KMS-11 (cell line): ENCODE data around the gene PDPN.

Source experiments
- H2AFZ ChIP-seq: fragments of 200-600 bp; sonication (generic); 2 replicates; pipeline ENCODE4 v1.6.1; 2016; ENCODE audit warnings: antibody characterized with exemption, mixed run types, low read depth
- H3K27ac ChIP-seq: fragments of 200-600 bp; sonication (generic); 2 replicates; pipeline ENCODE4 v1.6.1; 2016; ENCODE audit warnings: mild to moderate bottlenecking, mixed run types
- H3K27me3 ChIP-seq: fragments of 200-600 bp; sonication (generic); 2 replicates; pipeline ENCODE4 v1.6.1; 2017; ENCODE audit warnings: mild to moderate bottlenecking, low read depth, mixed run types, moderate library complexity; ENCODE audit not compliant: insufficient read depth
- H3K36me3 ChIP-seq: fragments of 200-600 bp; sonication (generic); 2 replicates; pipeline ENCODE4 v1.6.1; 2017; ENCODE audit warnings: mild to moderate bottlenecking, mixed run types; ENCODE audit not compliant: insufficient read depth
- H3K4me1 ChIP-seq: fragments of 200-600 bp; sonication (generic); 2 replicates; pipeline ENCODE4 v1.6.1; 2016; ENCODE audit warnings: mild to moderate bottlenecking, low read depth, mixed run types; ENCODE audit not compliant: poor library complexity, severe bottlenecking
- H3K4me2 ChIP-seq: fragments of 200-600 bp; sonication (generic); 2 replicates; pipeline ENCODE4 v1.7.0; 2016; ENCODE audit warnings: mild to moderate bottlenecking, mixed run types
- H3K4me3 ChIP-seq: fragments of 200-600 bp; sonication (generic); IDR thresholded peaks from 2 replicates; pipeline ENCODE4 v1.6.1; 2017; ENCODE audit warnings: low read depth, low read length, mixed read lengths; ENCODE audit not compliant: insufficient read depth
- H3K79me2 ChIP-seq: fragments of 200-600 bp; sonication (generic); 2 replicates; pipeline ENCODE4 v1.6.1; 2016; ENCODE audit warnings: low read depth, mixed run types; ENCODE audit not compliant: insufficient read depth
- H3K9ac ChIP-seq: fragments of 200-600 bp; sonication (generic); 2 replicates; pipeline ENCODE4 v1.6.1; 2016; ENCODE audit warnings: mild to moderate bottlenecking, mixed run types
- H4K20me1 ChIP-seq: fragments of 200-600 bp; sonication (generic); 2 replicates; pipeline ENCODE4 v1.6.1; 2016; ENCODE audit warnings: mild to moderate bottlenecking, mixed run types; ENCODE audit not compliant: insufficient read depth
- CTCF ChIP-seq: fragments of 200-600 bp; sonication (generic); conservative IDR thresholded peaks from 2 replicates; pipeline ENCODE4 v1.6.1; 2017; ENCODE audit warnings: low read depth, mild to moderate bottlenecking, antibody characterized with exemption, low read length, moderate library complexity, mixed read lengths

Gene PDPN

GRCh38 chr1:13544221-13544556 lies 39.4 kb upstream of the PDPN start:
- Histone ChIP-seq H3K4me3 (no peak overlapping the region), H3K79me2 (no peaks in the 10 kb centered on the region), H3K27me3 (0 out of 2 replicates have a peak, but pooled peaks cover 7% of the 10 kb centered on the region), H4K20me1 (no peaks in the 10 kb centered on the region), H3K4me2 (no peak overlapping the region), H3K9ac (no peak overlapping the region), H3K36me3 (no peaks in the 10 kb centered on the region), H3K4me1 (no peaks in the 10 kb centered on the region), H3K27ac (no peak overlapping the region), H2AFZ (no peak overlapping the region)
- no peak for TF ChIP-seq CTCF

- Histone ChIP-seq H3K36me3 (no peaks in the 10 kb centered on the region), H3K9ac (no peak overlapping the region), H3K4me2 (no peak overlapping the region), H3K79me2 (no peaks in the 10 kb centered on the region), H3K27ac (no peak overlapping the region), H4K20me1 (no peaks in the 10 kb centered on the region), H3K4me3 (no peak overlapping the region), H3K4me1 (no peaks in the 10 kb centered on the region), H2AFZ (no peak overlapping the region), H3K27me3 (0 out of 2 replicates have a peak, but pooled peaks cover 1% of the 10 kb centered on the region)
- no peak for TF ChIP-seq CTCF
Observed at GRCh38 chr1:13546791-13547190, 36.8 kb upstream of the PDPN start.

- H3K4me1 ChIP-seq: no peaks in the 10 kb centered on the region
- H3K4me2 ChIP-seq: no peak overlapping the region
- TF ChIP-seq CTCF: no peak
- no peaks in the 10 kb centered on the region for H3K36me3 ChIP-seq
- no peak overlapping the region for H2AFZ ChIP-seq
- no peak overlapping the region for H3K27ac ChIP-seq
- no peaks in the 10 kb centered on the region for H4K20me1 ChIP-seq
- H3K79me2 ChIP-seq: no peaks in the 10 kb centered on the region
- H3K4me3 ChIP-seq: no peak overlapping the region
- H3K27me3 ChIP-seq: peaks cover 2% of the 10 kb centered on the region; the same call in 1 of the 2 replicates
- no peak overlapping the region for H3K9ac ChIP-seq
Observed at GRCh38 chr1:13548281-13548680, 35.4 kb upstream of the PDPN start.

- Histone ChIP-seq H3K4me1 (no peaks in the 10 kb centered on the region), H3K4me3 (no peak overlapping the region), H3K4me2 (no peak overlapping the region), H3K9ac (no peak overlapping the region), H2AFZ (no peak overlapping the region), H3K36me3 (no peaks in the 10 kb centered on the region), H4K20me1 (no peaks in the 10 kb centered on the region), H3K27ac (no peak overlapping the region), H3K79me2 (no peaks in the 10 kb centered on the region), H3K27me3 (peaks cover 3% of the 10 kb centered on the region; the same call in 1 of the 2 replicates)
- no peak for TF ChIP-seq CTCF
Observed at GRCh38 chr1:13549021-13549420, 34.6 kb upstream of the PDPN start.
